GM13977 (cell line): Measurements from ENCODE around the gene OR8A1.

ENCODE experiments used
- DNase-seq: peaks from one replicate; pipeline ENCODE4 v3.0.0; 2012; ENCODE audit warnings: low spot score
- in situ Hi-C: fragments of 300-500 bp; cut with MboI; formaldehyde crosslinking; loops from one replicate; pipeline ENCODE4 v1.12.0; 2022; ENCODE audit warnings: low sequenced_read_pairs, low pct_unique_long_range_greater_than_20kb, mixed read lengths, inconsistent platforms; ENCODE audit not compliant: unreplicated experiment
- TF ChIP-seq, protein P1 (sequence below): IDR thresholded peaks from 2 replicates; pipeline ENCODE4 v1.5.1; 2012; ENCODE audit warnings: mild to moderate bottlenecking, control low read depth; ENCODE audit not compliant: insufficient read depth; ENCODE audit errors: extremely low read depth, missing control alignments

OR8A1 gene

DNA sequence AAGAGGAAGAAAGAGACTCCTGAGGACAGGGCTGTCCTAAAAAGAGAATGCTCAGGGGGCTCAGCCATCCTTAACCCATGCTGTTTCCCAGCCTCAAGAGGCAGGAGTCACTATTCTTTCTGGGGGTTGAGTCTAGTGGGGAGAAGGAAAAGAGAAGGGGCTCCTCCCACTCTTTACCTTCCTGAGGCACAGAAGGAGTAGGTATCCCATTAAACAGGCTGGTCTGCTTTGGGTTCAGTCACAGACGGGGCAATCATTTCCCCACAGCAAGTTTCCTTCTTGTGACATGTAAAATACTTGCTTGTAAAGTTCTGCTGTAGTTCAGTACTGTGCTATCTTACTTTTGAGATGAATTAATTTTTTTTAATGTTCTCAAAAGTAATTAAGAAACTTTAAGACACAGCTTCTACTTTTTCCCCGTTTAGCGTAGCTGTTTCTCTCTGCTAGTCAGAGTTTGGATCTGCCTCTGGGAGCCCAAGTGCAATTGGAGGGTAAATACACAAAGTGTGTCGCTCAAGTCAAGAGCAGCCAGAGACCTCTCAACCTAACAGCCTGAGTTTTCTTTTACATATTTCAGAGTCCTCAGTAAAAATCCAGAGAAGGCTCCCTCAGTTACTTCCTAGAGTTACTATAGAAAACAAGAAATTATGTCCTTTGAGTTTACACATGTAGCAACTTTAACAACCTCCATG lies 15.0 kb downstream of the OR8A1 start:
- TF ChIP-seq, protein P1, sequence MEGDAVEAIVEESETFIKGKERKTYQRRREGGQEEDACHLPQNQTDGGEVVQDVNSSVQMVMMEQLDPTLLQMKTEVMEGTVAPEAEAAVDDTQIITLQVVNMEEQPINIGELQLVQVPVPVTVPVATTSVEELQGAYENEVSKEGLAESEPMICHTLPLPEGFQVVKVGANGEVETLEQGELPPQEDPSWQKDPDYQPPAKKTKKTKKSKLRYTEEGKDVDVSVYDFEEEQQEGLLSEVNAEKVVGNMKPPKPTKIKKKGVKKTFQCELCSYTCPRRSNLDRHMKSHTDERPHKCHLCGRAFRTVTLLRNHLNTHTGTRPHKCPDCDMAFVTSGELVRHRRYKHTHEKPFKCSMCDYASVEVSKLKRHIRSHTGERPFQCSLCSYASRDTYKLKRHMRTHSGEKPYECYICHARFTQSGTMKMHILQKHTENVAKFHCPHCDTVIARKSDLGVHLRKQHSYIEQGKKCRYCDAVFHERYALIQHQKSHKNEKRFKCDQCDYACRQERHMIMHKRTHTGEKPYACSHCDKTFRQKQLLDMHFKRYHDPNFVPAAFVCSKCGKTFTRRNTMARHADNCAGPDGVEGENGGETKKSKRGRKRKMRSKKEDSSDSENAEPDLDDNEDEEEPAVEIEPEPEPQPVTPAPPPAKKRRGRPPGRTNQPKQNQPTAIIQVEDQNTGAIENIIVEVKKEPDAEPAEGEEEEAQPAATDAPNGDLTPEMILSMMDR = no peak
- in situ Hi-C loops = loop anchor here (10.0 to 25.0 kb wide), 2 partner anchors 180 to 523 kb away; no protein-coding TSS in a partner anchor
- DNase-seq = no peak

DNA sequence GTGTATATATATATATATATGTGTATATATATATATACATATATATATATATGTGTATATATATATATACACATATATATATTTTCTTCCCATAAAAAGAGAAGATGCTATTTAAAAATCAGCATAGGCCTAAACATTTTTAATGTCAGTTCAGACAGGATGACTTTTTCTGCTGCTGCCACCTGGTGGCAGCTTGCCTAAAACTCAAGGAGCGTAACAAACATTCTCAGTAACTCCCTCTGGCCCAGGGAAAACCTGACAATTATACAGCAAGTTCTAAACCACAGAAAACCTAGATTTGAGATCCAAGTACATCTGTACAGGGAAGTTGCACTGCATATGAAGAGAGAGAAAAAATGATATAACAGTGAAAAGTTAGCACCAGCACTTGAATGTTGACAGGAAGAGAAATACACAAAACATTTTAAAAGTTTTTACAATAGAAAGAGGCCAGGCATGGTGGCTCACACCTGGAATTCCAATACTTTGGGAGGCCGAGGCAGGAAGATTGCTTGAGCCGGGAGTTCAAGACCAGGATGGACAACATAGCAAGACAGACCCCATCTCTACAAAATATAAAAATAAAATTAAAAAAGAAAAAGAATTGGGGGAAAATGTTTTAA lies 16.6 kb downstream of the OR8A1 start:
- in situ Hi-C loops = loop anchor here (10.0 to 25.0 kb wide), 2 partner anchors 182 to 524 kb away; no protein-coding TSS in a partner anchor
- DNase-seq = peak; percentile 30
- TF ChIP-seq, protein P1 = peak; percentile 80

DNA sequence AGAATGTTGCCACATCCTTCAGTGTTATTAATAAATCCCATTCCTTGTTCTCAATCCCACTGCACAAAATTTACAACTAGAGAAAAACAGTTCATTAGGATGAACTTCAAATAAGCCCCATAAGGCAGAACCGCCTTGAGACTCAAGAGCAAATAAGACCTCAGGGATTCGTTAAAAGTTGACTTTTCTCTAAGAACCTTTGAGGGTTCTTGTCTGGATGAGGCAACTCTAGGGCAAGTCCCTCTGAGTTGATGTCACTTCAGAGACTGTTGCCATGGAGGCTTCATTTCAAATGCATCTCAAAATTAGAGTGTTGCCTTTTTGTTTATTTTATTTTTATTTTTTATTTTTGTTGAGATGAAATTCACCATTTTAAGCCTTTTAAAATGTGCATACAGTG lies 21.6 kb downstream of the OR8A1 start:
- in situ Hi-C loops = loop anchor here (25.0 kb wide), 1 partner anchor 529 kb away; no protein-coding TSS in a partner anchor
- TF ChIP-seq, protein P1 = no peak
- no peak for DNase-seq

DNA sequence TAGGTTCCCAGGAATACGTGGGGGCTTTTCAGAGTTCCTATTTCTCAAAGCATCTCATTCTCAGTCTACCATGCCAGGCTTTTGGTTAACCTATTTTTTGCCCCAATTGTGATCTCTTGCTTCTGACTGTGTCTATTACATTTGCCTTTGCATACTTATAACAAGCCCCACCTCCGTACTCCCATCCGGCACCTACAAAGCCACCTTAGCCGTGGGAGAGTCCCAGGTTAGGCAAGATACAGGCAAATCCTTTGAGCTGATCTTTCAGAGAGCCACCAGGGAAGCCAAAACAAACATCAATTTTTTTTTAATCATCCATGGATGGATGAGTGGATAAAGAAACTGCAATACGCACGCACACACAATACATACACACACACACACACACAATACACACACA lies 22.8 kb downstream of the OR8A1 start:
- TF ChIP-seq, protein P1 = no peak
- in situ Hi-C loops = loop anchor here (25.0 kb wide), 1 partner anchor 530 kb away; no protein-coding TSS in a partner anchor
- DNase-seq = no peak

DNA sequence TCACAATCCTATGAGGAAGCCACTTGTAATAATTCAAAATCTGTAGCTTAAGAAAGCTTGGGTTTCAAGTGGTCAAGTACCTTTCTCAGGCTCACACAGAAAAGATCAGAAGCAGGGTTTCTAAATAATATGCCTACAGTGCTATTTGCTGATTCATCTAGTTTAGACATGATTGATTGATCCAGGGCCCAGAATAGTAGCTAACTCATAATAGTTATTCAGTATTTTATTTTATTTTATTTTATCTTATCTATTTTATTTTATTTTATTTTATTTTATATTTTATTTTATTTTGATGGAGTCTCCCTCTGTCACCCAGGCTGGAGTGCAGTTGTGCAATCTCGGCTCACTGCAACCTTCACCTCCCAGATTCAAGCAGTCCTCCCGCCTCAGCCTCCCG lies 25.5 kb downstream of the OR8A1 start:
- TF ChIP-seq, protein P1 = no peak
- DNase-seq = no peak
- in situ Hi-C loops = loop anchor here (25.0 kb wide), 1 partner anchor 533 kb away; no protein-coding TSS in a partner anchor

DNA sequence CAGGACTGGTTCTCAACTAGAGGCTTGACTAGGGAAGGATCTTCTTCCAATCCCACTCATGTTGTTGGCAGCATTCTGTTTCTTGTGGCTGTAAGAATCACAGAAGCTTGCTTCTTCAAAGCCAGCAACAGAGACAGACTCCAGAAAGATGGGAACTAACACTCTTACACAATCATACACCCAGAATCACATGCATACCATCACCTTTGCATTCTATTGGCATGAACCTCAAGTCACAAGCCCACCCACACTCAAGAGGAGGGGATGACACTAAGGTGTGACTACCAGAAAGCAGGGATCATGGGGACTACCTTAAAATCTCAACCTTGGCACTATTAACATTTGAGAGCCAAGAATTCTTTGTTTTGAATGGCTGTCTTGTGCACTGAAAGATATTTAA lies 27.8 kb downstream of the OR8A1 start:
- DNase-seq = no peak
- TF ChIP-seq, protein P1 = no peak
- in situ Hi-C loops = loop anchor here (25.0 kb wide), 1 partner anchor 535 kb away; no protein-coding TSS in a partner anchor
